HL-60/S4 treated with retinoic acid at 250 ng/mL for 4 days and 3 days (cell line): ENCODE results near the gene RNF123.

ENCODE experiments used
- in situ Hi-C: fragments of 300-500 bp; cut with MboI; formaldehyde crosslinking; loops from 2 replicates; pipeline ENCODE4 v1.7.0; 2022; ENCODE audit warnings: low sequenced_read_pairs

The RNF123 gene

DNA sequence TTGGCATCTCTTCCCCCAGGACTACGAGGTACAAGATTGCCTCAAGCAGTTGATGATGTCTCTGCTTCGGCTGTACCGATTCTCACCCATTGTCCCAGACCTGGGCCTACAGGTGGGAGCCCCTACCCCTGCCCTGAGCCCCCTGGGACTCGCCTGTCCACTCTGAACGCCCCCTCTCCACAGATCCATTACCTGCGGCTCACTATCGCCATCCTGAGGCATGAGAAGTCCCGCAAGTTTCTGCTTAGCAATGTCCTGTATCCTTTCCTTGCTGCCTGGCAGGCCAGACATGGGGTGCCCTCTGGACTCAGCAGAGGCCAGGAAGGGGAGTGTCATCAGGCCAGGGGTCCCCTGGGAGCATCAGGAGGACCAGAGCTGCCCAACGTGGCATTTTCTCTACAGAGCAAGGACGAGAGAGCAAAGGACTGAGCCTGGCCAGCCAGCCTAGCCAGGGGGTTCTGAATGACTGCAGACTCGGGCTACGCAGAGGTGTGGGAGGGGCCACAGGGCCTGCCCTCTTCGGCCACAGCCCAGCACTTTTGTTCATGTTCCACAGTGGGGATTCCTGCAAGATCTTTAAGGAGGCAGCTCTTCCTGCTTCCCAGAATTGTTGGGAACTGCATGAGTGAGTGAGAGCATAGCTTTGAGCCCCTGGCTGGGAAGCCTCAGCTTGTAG is 11.2 kb downstream of the RNF123 start:
- in situ Hi-C loops: no loop called here

DNA sequence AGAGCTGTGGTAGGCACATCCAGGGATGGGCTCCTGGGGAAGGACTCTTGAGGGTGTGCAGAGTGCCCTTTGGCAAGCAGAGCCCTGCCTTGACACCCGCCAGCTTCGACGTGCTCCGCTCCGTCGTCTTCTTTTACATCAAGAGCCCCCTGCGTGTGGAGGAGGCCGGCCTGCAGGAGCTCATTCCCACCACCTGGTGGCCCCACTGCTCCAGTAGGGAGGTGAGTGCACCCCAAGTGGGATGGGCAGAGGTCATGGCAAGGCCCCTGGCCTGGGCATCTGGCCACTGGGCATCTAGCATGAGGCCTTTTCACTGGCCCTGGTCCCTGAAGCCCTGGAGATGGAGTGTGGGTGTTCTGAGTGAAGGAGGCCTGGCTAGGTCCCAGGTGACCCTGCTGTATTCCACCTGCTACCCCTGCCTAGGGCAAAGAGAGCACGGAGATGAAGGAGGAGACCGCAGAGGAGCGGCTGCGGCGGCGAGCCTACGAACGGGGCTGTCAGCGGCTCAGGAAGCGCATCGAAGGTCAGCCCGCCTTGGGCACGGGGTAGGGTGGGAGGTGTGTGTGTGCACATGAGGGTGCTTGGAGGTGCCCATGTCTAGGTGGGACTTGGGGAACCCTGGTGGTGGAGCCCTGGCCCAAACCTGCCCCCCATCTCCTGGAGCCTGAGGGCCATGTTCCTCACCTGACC is 12.2 kb downstream of the RNF123 start:
- in situ Hi-C loops: no loop called here

GRCh38 chr3:49702672-49703071 is 13.3 kb downstream of the RNF123 start:
- in situ Hi-C loops: no loop called here

GRCh38 chr3:49703443-49703927 is 14.1 kb downstream of the RNF123 start:
- in situ Hi-C loops: no loop called here

GRCh38 chr3:49703956-49704355 is 14.6 kb downstream of the RNF123 start:
- in situ Hi-C loops: no loop called here

DNA sequence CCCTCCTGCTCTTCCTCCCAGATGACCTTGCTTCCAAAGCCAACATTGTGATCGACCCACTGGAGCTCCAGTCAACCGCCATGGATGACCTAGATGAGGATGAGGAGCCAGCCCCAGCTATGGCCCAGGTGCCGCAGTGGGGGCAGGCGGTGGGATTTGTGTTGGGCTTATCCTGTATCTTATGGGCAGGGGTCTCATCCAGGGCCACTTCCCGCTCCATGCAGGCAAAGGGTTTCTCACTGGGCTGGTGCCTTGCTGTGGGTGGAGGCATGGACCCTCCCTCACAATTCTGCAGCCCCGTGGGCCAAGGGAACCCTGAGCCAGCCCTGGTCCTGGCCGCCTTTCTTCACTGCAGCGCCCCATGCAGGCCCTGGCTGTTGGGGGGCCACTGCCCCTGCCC is 15.3 kb downstream of the RNF123 start:
- in situ Hi-C loops: no loop called here

GRCh38 chr3:49705390-49705960 is 16.1 kb downstream of the RNF123 start:
- in situ Hi-C loops: no loop called here

DNA sequence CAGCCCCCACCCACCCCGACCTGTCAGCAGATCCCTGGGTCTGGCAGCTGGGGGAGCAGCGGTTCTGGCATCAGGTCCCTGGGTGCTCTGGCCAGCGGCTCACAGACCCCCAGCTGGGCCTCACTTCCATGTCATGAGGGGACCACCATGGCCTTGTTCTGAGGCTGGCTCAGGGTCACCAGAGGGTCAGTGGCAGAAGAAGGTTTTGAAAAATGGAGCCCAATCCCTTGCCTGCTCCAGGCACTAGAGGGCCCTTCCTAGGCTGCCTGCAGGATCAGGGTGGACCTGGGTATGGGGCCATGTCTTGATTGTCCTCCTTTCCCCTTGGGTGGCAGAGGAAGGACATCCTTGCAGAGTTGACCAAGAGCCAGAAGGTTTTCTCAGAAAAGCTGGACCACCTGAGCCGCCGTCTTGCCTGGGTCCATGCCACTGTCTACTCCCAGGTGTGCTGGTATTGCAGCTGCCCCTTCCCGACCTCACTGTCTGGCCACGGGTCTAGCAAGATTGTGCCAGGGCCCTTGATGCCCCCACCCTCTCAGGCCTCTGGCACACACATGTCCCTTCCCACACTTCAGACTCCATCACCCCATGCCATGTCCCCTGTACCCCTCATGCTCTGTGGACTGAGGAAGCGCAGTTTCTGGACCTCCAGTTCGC is 17.2 kb downstream of the RNF123 start:
- in situ Hi-C loops: no loop called here

- in situ Hi-C loops: no loop called here
Measured at GRCh38 chr3:49707113-49707480, 17.7 kb downstream of the RNF123 start.

DNA sequence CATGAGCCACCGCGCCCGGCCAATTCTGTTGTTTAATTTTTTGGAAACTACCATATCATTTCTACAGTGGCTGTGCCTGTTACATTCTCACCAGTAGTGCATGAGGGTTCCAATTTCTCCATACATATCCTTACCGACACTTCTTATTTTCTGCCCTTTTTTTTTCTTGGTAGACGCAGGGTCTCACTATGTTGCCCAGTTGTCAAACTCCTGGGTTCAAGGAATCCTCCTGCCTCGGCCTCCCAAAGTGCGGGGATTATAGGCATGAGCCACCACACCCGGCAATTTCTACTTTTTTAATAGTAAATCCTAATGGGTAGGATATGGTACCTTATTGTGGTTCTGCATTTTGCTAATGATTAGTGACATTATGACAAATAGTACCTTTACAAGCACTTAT is 20.5 kb downstream of the RNF123 start:
- in situ Hi-C loops: no loop called here

DNA sequence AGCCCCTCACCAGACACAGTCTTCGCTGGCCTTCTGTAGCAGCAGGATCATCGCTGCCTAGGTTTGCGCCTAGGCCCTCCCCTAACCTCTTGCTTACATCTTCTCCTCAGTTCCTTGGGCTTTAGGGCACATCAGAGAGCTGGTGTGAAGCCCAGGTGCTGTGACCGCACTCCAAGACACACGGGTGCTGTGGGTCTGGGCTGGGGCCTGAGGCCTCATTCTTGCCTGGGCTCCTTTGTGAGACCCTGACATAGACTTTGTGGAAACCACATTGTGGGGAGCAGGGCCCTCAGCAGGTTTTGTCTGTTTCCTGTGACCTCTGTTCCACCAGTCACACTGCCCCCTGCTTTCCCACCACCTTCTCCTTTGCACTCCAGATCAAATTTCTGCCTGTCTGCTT is 22.1 kb downstream of the RNF123 start:
- in situ Hi-C loops: no loop called here

- in situ Hi-C loops: no loop called here
Measured at GRCh38 chr3:49712166-49712565, 22.8 kb downstream of the RNF123 start.

- in situ Hi-C loops: no loop called here
Measured at GRCh38 chr3:49712631-49713317, 23.4 kb downstream of the RNF123 start.

DNA sequence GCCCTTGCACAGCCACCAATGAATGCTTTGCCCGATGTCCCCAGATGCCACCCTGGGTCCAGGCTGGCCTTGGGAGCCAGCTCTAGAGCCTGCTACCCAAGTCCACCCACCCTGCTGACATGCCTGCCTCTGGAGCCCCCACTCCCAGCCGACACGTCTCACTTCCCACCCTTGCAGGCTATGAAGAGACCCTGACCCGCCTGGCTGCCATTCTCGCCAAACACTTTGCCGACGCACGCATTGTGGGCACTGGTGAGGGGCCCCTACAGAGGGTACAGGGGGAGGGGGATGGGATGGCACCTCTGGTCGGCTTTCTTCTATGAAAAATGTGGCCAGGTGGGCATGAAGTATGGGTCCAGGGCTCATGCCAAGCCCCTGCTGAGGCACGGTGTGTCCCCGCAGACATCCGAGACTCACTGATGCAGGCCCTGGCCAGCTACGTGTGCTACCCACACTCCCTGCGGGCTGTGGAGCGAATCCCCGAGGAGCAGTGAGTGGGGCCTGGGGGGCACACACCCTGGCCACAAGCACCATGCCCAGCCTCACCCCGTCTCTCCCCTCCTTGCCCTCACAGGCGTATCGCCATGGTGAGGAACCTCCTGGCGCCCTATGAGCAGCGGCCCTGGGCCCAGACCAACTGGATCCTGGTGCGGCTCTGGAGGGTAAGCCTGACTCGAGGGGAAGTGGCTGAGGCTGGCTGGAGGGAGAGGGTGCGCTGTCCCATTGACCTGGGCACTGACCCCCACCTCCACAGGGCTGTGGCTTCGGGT is 24.2 kb downstream of the RNF123 start:
- in situ Hi-C loops: no loop called here

- in situ Hi-C loops: no loop called here
Measured at GRCh38 chr3:49714728-49715550, 25.6 kb downstream of the RNF123 start.

DNA sequence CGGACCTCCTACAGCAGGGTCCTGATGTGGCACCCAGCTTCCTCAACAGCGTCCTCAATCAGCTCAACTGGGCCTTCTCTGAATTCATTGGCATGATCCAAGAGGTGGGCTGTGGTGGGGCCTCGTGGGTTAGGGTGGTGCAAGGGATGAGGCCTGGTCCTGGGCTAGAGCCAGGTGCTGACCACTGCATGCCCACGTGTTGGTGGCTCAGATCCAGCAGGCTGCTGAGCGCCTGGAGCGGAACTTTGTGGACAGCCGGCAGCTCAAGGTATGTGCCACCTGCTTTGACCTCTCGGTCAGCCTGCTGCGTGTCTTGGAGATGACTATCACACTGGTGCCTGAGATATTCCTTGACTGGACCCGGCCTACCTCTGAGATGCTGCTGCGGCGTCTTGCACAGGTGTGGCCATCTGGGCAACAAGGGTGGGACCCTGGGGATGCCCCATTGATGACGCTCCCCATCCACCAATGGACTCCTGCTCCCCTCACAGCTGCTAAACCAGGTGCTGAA is 26.3 kb downstream of the RNF123 start:
- in situ Hi-C loops: no loop called here

- in situ Hi-C loops: no loop called here
Measured at GRCh38 chr3:49716169-49716568, 26.8 kb downstream of the RNF123 start.

- in situ Hi-C loops: no loop called here
Measured at GRCh38 chr3:49716691-49717210, 27.4 kb downstream of the RNF123 start.
